ENCODE measurements around the gene PORCN. TPM values are rescaled to one million over a fixed set of nuclear protein-coding genes. Genes with fewer than 3 reads are reported as not detected.

Gene PORCN
- total RNA-seq, 1 experiment from 2014 or later, result 12.9 TPM

DNA sequence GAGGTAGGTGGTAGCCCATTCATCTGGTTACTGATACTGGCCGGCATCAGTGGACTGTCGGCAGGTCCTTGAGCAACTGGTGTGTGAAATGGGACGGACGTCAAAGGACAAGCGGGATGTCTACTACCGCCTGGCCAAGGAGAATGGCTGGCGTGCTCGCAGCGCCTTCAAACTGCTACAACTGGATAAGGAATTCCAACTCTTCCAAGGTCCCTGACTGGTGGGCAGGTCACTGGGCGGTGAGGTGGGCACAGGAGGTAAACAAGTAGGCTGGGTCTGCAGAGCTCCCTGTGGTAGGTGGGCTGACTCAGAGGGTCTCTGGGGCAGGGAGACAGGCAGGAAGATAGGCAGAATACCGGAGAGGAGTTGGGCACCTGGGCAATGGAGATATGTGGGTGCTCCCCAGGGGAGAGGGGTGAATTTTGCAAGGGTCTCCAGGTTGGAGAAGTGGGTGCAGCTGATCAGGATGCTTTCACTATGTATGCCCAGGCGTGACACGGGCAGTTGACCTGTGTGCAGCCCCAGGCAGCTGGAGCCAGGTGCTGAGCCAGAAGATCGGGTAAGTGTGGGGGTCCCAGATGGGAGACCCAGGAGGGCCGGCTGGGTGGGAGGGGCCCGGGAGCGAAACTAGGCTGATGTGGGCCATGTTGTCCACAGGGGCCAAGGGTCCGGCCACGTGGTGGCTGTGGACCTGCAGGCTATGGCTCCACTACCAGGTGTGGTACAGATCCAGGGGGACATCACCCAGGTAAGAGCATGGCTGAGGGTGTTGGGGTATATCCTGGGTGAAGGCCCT lies 30.6 kb upstream of the PORCN start:
- no peak for ATAC-seq
- Histone ChIP-seq H3K4me1 (ENCODE audit: control insufficient read depth in 1 of 2, insufficient read depth in 2 of 2, low read length in 2 of 2) (peaks cover 5 to 22% of the 10 kb centered on the region in 2 experiments; a peak in 3 of 4 replicates), H3K9me2 (ENCODE audit: insufficient read depth) (no peaks in the 10 kb centered on the region), H3K79me2 (ENCODE audit: insufficient read depth, low read length) (peaks cover 41% of the 10 kb centered on the region), H3K36me3 (ENCODE audit: control insufficient read depth in 1 of 2, insufficient read depth in 2 of 2, low read length in 2 of 2) (peaks cover 4 to 9% of the 10 kb centered on the region in 2 experiments; a peak in 2 of 4 replicates), H3K4me3 (replicated peaks in 1 of 2; ENCODE audit: low read depth in 1 of 2, low read length in 2 of 2) (no peak overlapping the region), H2AFZ (ENCODE audit: low read depth, low read length, poor library complexity, severe bottlenecking) (no peak overlapping the region), H3K9ac (ENCODE audit: low read length) (no peak overlapping the region), H4K20me1 (ENCODE audit: insufficient read depth) (no peaks in the 10 kb centered on the region), H3K27ac (ENCODE audit: low read depth, low read length) (no peak overlapping the region), H3K27me3 (ENCODE audit: insufficient read depth, low read length) (no peaks in the 10 kb centered on the region), H3K4me2 (ENCODE audit: low read length) (0 out of 2 replicates have a peak overlapping the region, but pooled peaks have one; percentile 86), H3K9me3 (ENCODE audit: control insufficient read depth in 1 of 2, insufficient read depth in 1 of 2, low read depth in 1 of 2, low read length in 2 of 2) (no peaks in the 10 kb centered on the region)
- no peak for DNase-seq (ENCODE audit: low read depth, low spot score)
- ChIA-PET RAD21 (ENCODE audit: low non-redundant PET in 1 of 2, low total read pairs in 2 of 2, uncharacterized antibody in 2 of 2, unreplicated experiment in 2 of 2) (no interaction called here), CTCF (no interaction called here), POLR2A (no interaction called here)
- TF ChIP-seq POLR2A (IDR thresholded peaks at IDR 0.05; ENCODE audit: borderline replicate concordance, extremely low read depth, insufficient read depth, insufficient read length) (no peak), ZFX (IDR thresholded peaks at IDR 0.05) (no peak), ELF1 (IDR thresholded peaks at IDR 0.05; ENCODE audit: borderline replicate concordance, low read depth) (no peak), SRF (IDR thresholded peaks at IDR 0.05; ENCODE audit: low read depth) (no peak), CEBPB (IDR thresholded peaks at IDR 0.05; ENCODE audit: low read depth) (no peak), SP1 (IDR thresholded peaks at IDR 0.05; ENCODE audit: low read depth) (no peak), CBX3 (IDR thresholded peaks at IDR 0.05; ENCODE audit: low read depth) (no peak), FOSL1 (IDR thresholded peaks at IDR 0.05; ENCODE audit: low read depth) (no peak), EZH2phosphoT487 (IDR thresholded peaks at IDR 0.05; ENCODE audit: borderline replicate concordance) (no peak), YY1 (IDR thresholded peaks at IDR 0.05; ENCODE audit: extremely low read depth, insufficient replicate concordance, low read depth, low read length) (no peak), TCF7L2 (IDR thresholded peaks at IDR 0.05; ENCODE audit: borderline replicate concordance, extremely low read depth, insufficient read depth, insufficient read length) (no peak), EGR1 (IDR thresholded peaks at IDR 0.05; ENCODE audit: low read depth) (no peak), POLR2AphosphoS5 (IDR thresholded peaks at IDR 0.05; ENCODE audit: low read depth, low read length) (no peak), JUND (IDR thresholded peaks at IDR 0.05) (no peak)
- TF ChIP-seq, protein P1, sequence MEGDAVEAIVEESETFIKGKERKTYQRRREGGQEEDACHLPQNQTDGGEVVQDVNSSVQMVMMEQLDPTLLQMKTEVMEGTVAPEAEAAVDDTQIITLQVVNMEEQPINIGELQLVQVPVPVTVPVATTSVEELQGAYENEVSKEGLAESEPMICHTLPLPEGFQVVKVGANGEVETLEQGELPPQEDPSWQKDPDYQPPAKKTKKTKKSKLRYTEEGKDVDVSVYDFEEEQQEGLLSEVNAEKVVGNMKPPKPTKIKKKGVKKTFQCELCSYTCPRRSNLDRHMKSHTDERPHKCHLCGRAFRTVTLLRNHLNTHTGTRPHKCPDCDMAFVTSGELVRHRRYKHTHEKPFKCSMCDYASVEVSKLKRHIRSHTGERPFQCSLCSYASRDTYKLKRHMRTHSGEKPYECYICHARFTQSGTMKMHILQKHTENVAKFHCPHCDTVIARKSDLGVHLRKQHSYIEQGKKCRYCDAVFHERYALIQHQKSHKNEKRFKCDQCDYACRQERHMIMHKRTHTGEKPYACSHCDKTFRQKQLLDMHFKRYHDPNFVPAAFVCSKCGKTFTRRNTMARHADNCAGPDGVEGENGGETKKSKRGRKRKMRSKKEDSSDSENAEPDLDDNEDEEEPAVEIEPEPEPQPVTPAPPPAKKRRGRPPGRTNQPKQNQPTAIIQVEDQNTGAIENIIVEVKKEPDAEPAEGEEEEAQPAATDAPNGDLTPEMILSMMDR (IDR thresholded peaks at IDR 0.05 in 2 of 3, conservative IDR thresholded peaks at IDR 0.05 in 1 of 3; ENCODE audit: borderline replicate concordance in 1 of 3, insufficient read depth in 1 of 3, low read depth in 2 of 3, low read length in 2 of 3), result no peak
- TF ChIP-seq, protein P2, sequence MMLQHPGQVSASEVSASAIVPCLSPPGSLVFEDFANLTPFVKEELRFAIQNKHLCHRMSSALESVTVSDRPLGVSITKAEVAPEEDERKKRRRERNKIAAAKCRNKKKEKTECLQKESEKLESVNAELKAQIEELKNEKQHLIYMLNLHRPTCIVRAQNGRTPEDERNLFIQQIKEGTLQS (IDR thresholded peaks at IDR 0.05), result no peak
- TF ChIP-seq, protein P3, sequence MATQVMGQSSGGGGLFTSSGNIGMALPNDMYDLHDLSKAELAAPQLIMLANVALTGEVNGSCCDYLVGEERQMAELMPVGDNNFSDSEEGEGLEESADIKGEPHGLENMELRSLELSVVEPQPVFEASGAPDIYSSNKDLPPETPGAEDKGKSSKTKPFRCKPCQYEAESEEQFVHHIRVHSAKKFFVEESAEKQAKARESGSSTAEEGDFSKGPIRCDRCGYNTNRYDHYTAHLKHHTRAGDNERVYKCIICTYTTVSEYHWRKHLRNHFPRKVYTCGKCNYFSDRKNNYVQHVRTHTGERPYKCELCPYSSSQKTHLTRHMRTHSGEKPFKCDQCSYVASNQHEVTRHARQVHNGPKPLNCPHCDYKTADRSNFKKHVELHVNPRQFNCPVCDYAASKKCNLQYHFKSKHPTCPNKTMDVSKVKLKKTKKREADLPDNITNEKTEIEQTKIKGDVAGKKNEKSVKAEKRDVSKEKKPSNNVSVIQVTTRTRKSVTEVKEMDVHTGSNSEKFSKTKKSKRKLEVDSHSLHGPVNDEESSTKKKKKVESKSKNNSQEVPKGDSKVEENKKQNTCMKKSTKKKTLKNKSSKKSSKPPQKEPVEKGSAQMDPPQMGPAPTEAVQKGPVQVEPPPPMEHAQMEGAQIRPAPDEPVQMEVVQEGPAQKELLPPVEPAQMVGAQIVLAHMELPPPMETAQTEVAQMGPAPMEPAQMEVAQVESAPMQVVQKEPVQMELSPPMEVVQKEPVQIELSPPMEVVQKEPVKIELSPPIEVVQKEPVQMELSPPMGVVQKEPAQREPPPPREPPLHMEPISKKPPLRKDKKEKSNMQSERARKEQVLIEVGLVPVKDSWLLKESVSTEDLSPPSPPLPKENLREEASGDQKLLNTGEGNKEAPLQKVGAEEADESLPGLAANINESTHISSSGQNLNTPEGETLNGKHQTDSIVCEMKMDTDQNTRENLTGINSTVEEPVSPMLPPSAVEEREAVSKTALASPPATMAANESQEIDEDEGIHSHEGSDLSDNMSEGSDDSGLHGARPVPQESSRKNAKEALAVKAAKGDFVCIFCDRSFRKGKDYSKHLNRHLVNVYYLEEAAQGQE (IDR thresholded peaks at IDR 0.05; ENCODE audit: low read depth), result no peak
- TF ChIP-seq, protein P4, sequence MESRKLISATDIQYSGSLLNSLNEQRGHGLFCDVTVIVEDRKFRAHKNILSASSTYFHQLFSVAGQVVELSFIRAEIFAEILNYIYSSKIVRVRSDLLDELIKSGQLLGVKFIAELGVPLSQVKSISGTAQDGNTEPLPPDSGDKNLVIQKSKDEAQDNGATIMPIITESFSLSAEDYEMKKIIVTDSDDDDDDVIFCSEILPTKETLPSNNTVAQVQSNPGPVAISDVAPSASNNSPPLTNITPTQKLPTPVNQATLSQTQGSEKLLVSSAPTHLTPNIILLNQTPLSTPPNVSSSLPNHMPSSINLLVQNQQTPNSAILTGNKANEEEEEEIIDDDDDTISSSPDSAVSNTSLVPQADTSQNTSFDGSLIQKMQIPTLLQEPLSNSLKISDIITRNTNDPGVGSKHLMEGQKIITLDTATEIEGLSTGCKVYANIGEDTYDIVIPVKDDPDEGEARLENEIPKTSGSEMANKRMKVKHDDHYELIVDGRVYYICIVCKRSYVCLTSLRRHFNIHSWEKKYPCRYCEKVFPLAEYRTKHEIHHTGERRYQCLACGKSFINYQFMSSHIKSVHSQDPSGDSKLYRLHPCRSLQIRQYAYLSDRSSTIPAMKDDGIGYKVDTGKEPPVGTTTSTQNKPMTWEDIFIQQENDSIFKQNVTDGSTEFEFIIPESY (IDR thresholded peaks at IDR 0.05; ENCODE audit: extremely low read depth, insufficient replicate concordance, low read length), result no peak
- BruUV-seq (replicated peaks), result no TSS peak
- intact Hi-C loops (cut with micrococcal nuclease), result loop anchor here (2.0 to 10.0 kb wide), 2 partner anchors 61 to 97 kb away; partner anchors contain the start of genes RBM3 and TBC1D25
